Thyroid gland (tissue), 4 donors: ENCODE results near the gene SGPP2.

Source experiments
- CTCF ChIP-seq, 6 experiments: fragments of 200-600 bp in 3 of 6; fragments of 450-650 bp in 3 of 6; sonication (generic) in 3 of 6; IDR thresholded peaks; one replicate each; pipeline ENCODE4 v1.5.1; 2016 to 2019; ENCODE audit warnings: antibody characterized with exemption in 6 of 6, mild to moderate bottlenecking in 2 of 6, inconsistent platforms in 1 of 6, moderate library complexity in 1 of 6
- POLR2A ChIP-seq, 2 donors: fragments of 450-650 bp; IDR thresholded peaks; one replicate each; pipeline ENCODE4 v1.6.1; 2017; ENCODE audit warnings: antibody characterized with exemption in 2 of 2, mild to moderate bottlenecking in 2 of 2, moderate library complexity in 1 of 2

DNA sequence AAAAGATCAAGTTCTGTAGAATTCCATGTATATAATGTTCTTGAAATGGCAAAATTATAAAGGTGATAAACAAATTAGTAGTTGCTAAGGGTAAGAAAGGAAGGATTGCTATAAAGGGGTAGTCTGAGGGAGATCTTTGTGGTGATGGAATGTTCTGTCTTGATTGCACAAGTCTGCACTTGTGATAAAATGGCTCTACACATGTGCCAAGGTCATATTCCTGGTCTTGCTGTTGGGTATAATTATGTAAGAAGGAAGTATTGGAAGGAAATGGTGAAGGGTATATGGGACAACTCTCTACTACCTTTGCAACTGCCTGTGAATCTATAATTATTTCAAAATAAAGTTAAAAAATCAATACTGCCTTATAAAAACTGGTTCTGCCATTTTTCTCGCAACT lies 15.3 kb downstream of the SGPP2 start:
- TF ChIP-seq CTCF (IDR thresholded peaks at IDR 0.05), result no peak
- TF ChIP-seq POLR2A (IDR thresholded peaks at IDR 0.05), result no peak
